Renal cortex interstitium (tissue), 15 donors: Measurements from ENCODE around the gene ADGRL2. TPM values are rescaled to one million over a fixed set of nuclear protein-coding genes. Genes with fewer than 3 reads are reported as not detected.

ENCODE experiments used
- DNase-seq, 11 donors: peaks; one replicate each; pipeline ENCODE4 v3.0.0-alpha.2; 2013; ENCODE audit warnings: low read depth in 9 of 11, low spot score in 4 of 11; ENCODE audit errors: extremely low read depth in 1 of 11
- long read RNA-seq, 16 experiments: transcript quantifications; one replicate each; lab custom pipeline, GENCODE V29; 2026
- polyA plus RNA-seq, 3 donors: library from polyadenylated mRNA; unstranded; fragments of 120-200 nt; gene quantifications; one replicate each; pipeline ENCODE4 v1.2.1, GENCODE V29; 2013; ENCODE audit not compliant: insufficient read length in 3 of 3

ADGRL2 gene
- 100 to 1,000 TPM; 158 to 203 (median 162) TPM for polyA plus RNA-seq
- long read RNA-seq, donor 1, partial matches to known transcripts, result 0 of 10 reads
- long read RNA-seq, donor 1, other reads (novel, unspliced or antisense), result 9 of 10 reads
- long read RNA-seq, donor 2, full-length matches to known transcripts, result 1 of 76 reads
- long read RNA-seq, donor 2, partial matches to known transcripts, result 68 of 76 reads
- long read RNA-seq, donor 2, other reads (novel, unspliced or antisense), result 7 of 76 reads
- long read RNA-seq, donor 3, partial matches to known transcripts, result 14 of 20 reads
- long read RNA-seq, donor 3, other reads (novel, unspliced or antisense), result 6 of 20 reads
- long read RNA-seq, donor 4, partial matches to known transcripts, result 15 of 15 reads
- long read RNA-seq, donor 4, other reads (novel, unspliced or antisense), result 0 of 15 reads
- long read RNA-seq, donor 5, result 0 reads
- long read RNA-seq, donor 6, partial matches to known transcripts, result 15 of 27 reads
- long read RNA-seq, donor 6, other reads (novel, unspliced or antisense), result 12 of 27 reads
- long read RNA-seq, donor 7, partial matches to known transcripts, result 23 of 23 reads
- long read RNA-seq, donor 7, other reads (novel, unspliced or antisense), result 0 of 23 reads
- long read RNA-seq, donor 8, partial matches to known transcripts, result 35 of 35 reads
- long read RNA-seq, donor 8, other reads (novel, unspliced or antisense), result 0 of 35 reads
- long read RNA-seq, donor 9, partial matches to known transcripts, result 17 of 26 reads
- long read RNA-seq, donor 9, other reads (novel, unspliced or antisense), result 9 of 26 reads
- long read RNA-seq, donor 10, partial matches to known transcripts, result 19 of 30 reads
- long read RNA-seq, donor 10, other reads (novel, unspliced or antisense), result 11 of 30 reads
- long read RNA-seq, donor 11, full-length matches to known transcripts, result 1 of 32 reads
- long read RNA-seq, donor 11, partial matches to known transcripts, result 31 of 32 reads
- long read RNA-seq, donor 11, other reads (novel, unspliced or antisense), result 0 of 32 reads
- long read RNA-seq, donor 12, partial matches to known transcripts, result 0 of 1 reads
- long read RNA-seq, donor 12, other reads (novel, unspliced or antisense), result 0 of 1 reads
- long read RNA-seq, donor 13, partial matches to known transcripts, result 129 of 140 reads
- long read RNA-seq, donor 13, other reads (novel, unspliced or antisense), result 11 of 140 reads
- long read RNA-seq, donor 14, partial matches to known transcripts, result 11 of 11 reads
- long read RNA-seq, donor 14, other reads (novel, unspliced or antisense), result 0 of 11 reads
- long read RNA-seq, donor 15, full-length matches to known transcripts, result 1 of 6 reads
- long read RNA-seq, donor 15, partial matches to known transcripts, result 5 of 6 reads
- long read RNA-seq, donor 15, other reads (novel, unspliced or antisense), result 0 of 6 reads
- long read RNA-seq, donor 16, full-length matches to known transcripts, result 1 of 141 reads
- long read RNA-seq, donor 16, partial matches to known transcripts, result 117 of 141 reads
- long read RNA-seq, donor 16, other reads (novel, unspliced or antisense), result 23 of 141 reads

- peak; percentile 81 to 95 (median 89) for DNase-seq
Observed at GRCh38 chr1:81800695-81801650, at the start of gene ADGRL2. TSS of gene ADGRL2 (plus strand) at chr1:81800934. CDS start at chr1:81836985, 36,051 bp downstream.

- DNase-seq, result no peak
Observed at GRCh38 chr1:81752840-81753239, 47.9 kb upstream of the ADGRL2 start.

GRCh38 chr1:81754424-81754823 is 46.3 kb upstream of the ADGRL2 start:
- DNase-seq, result no peak

DNA sequence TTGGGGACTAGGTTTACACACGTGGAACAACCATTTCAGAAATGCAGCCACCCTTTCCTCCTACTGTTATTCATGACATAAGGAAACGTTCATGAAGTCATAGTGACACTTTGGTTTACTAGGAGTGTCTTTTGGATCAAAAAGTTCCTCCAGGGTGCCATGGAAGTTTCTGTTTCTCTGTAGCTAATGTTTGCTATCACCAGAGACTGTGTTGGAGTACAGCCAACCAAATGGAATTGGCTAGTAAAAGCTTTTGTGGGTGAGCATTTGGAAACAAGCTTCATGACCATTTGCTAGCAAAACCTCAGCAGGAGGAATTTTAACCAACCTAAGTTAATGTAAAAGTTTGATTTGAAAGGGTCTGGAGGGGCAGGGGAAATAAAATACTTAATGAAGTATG is 43.9 kb upstream of the ADGRL2 start:
- DNase-seq, result no peak

DNA sequence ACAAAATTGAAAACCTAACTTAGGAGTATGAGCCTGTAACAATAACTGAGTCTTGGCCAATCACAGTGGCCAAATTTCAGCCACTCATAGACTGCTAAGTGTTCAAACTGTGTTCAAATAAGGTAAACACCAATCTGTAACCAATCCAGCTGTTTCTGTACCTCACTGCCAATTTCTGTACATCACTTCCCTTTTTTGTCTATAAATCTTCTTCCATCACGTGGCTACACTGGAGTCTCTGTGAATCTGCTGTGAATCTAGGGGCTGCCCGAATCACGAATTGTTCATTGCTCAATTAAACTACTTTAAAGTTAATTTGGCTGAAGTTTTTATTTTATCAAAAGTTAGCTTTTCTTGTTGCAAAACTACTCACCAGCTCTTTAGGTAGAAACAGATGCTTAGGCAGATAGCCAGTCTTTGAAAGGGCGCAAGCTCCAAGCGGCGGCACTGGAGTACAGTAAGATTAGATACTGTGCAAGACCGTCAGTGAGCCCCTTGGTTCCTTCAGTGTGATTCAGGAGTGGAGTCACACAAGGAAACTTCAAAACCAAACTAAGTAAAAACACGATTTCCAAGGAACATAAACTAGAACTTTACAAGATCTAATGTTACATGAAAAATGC is 43.2 kb upstream of the ADGRL2 start:
- DNase-seq, result no peak

DNA sequence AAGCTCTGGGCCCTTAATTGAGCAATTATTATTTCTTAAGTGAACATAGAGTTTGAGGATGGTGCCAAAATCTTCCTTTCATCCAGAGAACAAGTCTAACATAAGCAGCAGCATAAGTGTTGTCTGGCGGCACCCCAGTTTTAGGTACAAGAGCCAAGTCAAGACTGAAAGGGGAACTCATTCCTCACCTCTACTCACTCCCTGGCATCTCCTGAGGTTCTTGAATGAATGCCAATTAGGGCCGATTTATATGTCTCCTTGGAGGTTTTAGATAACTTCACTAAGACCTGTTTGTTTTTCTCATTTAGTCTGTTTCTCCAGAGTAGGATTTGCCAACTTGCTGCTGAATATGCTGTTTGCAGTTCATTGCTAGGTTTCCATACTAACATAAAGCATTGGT is 42.6 kb upstream of the ADGRL2 start:
- DNase-seq, result no peak

DNA sequence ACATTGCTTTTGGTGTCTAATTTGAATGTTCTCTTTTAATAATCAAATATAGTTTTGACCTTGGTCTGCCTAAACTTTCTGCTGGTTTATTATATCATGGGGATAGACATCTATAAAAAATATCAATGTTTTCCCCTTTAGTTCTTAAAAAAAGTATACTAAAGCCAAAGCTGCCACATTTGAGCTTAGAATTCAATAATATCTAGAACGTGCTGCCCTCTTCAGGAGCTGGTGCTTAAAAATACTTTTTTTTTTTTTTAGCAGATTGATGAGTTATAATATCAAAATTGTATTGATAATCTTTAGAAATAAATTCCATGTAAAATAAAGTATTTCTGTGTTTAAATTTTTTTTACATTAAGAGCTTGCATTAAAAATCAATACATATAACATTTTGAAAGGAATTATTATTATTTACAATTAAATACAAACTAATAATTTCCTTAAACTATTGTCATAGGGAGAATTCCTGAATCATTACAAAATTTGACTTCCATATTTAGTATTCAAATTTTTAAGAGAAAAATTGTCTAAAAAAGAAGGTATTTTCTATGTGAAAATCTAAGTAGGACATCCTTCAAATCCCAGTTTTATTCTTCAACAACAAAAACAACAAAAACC is 40.1 kb upstream of the ADGRL2 start:
- peak in 2 of 11 donors; percentile 7 to 11 for DNase-seq

DNA sequence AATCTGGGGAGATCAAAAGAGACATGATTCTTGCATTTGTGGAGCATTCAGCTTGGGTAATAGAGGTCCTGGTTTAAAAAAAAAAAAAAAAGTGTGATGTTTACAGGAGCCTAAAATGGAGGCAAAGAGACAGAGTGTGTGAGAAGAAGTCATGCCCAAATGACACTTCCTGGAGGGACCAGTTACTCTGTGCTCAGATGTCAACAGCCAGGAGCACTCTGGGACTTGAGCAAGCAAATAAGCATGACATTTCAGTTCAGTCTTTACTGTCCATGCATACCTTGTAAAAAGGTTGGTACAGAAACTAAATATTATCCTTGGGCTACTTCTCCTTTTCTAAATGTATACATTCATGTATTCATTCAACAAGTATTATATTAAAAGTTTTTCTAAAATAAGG is 25.2 kb upstream of the ADGRL2 start:
- no peak for DNase-seq

DNA sequence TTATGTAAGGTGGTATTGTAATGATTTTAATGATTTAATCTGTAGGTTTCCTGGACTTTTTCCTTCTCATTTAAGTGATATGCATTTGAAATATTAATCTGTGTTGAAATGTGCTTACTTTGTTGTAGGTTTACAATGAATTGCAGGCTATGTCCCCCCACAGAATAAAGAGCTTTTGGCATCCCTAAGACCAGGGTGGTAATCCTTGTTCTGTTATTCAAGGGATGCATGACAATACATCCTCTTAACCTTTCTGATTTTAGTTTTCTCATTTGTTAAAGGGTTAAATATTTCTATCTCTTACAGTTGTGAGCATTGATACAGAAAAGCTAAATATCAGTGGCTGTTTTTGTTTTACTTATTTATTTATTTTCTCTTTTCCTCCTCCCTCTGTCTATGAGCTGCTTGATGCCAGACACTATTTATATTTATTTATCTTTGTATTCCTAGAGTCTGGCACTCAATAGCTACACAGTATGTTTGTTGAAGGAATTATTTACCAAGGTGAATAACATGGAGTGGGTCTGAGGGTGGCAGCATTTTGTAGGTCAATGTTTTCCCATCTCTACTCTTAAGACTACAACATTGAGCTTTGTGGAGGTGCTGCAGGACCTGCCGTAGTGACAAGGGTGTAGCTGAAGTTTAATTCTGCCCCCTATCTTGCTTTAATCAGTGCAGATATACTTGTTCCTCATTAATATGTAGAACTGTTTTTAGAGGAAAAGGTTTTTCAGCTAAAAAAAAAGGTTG is 19.9 kb upstream of the ADGRL2 start:
- no peak for DNase-seq

DNA sequence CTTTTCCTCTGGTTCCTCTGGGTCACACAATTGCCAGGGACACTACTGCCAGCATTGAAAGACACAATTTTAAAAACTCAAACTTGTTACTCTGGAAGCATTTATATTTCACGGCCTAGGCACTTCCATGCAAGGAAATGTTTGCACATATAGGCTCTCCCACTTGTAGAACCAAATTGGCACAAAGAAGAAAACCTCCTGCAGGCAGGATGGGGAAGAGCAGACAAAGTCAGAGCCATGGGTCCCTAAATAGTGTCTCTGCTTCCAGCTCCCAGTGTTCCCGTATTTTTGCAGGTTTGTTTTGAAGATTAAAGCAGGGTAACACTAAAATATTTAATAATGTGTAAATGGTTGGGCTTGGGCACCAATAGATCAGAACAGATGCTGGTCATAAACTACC is 19.0 kb upstream of the ADGRL2 start:
- DNase-seq, result no peak

DNA sequence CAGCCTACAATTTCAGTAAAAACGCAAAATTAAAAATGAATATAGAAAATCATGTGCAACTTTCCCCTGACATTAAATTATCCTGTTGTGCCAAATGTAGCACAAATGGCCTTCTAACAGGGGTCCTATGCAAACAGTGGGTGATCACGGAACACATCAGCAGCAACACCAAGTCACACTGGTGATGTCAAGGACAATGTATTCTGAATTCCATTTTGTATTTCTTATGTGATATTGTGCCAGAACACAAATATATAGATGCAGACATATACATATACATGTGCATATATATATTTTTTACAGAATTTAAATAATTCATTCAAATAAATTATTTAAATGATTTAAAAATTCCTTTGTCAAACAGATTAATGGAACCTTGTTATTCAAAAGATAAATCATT is 8.6 kb upstream of the ADGRL2 start:
- no peak for DNase-seq

- no peak for DNase-seq
Observed at GRCh38 chr1:81797701-81798100, 3.0 kb upstream of the ADGRL2 start.

GRCh38 chr1:81799939-81800694 is 617 bp upstream of the ADGRL2 start:
- DNase-seq, result peak in 9 of 11 donors; percentile 62 to 83 (median 79)

DNA sequence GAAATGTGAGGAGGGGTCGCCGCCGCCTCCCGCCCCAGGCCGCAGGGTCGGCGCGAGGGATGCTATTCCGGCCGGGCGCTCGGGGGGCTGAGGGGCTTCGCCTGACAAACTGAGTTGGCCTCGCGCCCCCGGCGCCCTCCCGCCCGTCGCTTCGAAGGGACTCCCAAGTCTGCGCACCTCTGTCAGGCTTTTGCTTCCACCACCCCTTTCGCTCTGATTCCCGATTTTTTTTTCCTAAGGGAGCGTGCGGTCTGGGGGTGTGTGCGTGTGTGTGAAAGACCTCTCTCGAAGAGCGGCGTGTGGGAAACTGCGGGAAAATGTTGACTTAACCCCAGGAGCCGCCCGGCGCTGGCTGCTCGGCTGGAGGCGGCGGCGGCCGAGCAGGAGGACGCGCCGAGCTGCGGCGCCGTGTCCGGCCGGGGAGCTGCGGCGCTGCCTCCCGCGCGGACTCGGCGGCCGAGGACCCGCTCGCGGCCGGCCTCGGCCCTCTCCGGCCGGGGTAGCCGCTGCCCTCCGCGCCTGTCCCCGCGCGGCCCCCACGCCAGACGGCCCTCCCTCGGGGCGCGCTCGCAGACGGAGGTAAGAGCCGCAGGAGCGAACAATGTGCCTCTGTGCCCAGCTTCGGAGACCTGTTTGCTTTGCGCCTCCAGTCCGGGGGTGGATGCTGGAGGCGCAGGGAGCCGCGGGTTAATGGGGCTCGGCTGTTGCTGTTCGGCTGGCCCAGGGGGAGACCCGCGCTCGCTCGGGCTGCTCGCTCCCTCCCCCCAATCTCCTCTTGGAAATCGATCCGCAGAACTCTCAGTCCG is 1.1 kb downstream of the ADGRL2 start:
- peak in 4 of 11 donors; percentile 23 to 54 (median 40) for DNase-seq

DNA sequence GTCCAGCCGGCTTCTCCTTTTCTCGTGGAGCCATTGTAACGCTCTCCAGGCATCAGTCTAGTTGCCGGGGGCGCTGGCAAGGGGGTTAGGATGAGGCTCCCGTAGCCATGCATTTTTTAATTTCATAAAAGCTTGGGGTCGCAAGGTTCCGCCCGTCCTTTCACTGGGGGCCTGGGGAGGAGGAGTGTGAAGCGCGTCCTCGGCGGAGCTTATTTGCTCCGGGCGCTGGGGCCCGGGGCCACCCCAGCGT is 1.6 kb downstream of the ADGRL2 start:
- no peak for DNase-seq
